HuH-7 (cell line): Measurements from ENCODE around the gene MSI1.

Experiments
- DNase-seq: peaks from one replicate; pipeline ENCODE4 v3.0.0; 2011; ENCODE audit warnings: low spot score

The MSI1 gene

DNA sequence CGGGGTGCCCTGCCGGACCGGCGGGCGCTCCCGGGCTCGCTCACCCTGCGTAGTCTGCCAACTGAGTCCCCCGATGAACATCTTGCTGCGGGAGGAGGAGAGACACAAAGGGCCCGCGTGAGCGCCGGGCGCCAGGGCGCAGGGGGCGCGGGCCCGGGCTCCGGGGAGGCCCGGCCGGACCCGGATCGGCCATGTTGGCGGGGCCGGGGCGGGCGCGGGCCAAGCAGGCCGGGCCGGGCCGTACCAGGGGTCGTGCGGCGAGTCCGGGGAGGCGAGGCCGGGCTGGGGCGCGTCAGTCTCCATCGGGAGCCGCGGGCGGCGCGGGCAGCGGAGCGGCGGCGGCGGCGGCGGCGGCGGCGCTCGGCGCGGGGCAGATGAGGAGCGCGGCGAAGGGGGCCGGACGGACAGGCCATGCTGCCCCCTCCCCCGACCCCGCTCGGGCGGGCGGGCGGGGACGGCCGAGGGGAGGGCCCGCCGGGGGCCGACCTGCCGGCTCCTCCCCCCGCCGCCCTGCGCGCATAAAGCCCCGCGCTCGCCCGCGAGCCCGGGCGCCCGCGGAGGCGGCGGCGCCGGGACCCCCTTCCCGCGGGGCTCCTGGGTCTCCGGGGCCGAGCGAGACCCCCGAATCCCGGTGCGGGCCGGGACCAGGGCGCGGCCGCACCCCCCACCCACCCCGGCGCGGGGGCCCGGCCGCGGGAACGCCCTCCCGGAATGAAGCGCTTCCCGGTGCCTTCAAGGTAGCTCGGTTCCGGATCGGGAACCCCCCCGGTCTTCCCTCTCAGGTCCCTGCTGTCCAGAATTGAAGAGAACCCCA, at the start of gene MSI1:
MSI1 (minus strand) TSS at position 376 of the 814 bp plus-strand sequence; CDS start at position 303, 73 bp downstream.
- DNase-seq = peak; percentile 51

DNA sequence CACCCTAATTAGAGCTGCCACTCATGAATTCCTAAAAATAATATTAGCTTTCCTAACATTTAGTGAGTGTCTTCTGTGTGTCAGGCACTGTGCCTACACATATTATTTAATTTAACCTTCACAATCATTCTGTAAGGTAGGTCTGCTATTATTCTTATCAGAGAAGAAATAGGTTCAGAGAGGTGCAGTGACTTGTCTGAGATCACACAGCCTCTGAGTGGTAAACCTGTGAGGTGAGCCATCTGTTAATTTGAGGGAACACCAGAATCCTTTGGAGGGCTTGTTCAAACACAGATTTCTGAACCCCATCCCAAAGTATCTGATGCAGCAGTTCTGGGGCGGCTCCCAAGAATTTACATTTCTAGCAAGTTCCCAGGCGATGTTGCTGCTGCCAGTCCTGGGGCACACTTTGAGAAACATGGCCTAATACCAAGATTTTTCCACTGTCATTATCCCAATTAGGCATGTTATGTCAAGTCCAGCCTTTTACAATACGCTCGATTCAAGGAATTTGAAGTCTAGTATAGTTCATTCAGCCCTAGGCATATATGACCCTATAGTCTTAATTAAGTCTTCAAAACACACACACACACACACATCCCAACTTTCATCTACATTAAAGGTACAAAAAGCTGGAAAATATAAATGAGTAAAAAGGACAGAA, 49.1 kb upstream of the MSI1 start:
- DNase-seq = no peak

- no peak for DNase-seq
Measured at GRCh38 chr12:120416490-120417216, 47.7 kb upstream of the MSI1 start.

DNA sequence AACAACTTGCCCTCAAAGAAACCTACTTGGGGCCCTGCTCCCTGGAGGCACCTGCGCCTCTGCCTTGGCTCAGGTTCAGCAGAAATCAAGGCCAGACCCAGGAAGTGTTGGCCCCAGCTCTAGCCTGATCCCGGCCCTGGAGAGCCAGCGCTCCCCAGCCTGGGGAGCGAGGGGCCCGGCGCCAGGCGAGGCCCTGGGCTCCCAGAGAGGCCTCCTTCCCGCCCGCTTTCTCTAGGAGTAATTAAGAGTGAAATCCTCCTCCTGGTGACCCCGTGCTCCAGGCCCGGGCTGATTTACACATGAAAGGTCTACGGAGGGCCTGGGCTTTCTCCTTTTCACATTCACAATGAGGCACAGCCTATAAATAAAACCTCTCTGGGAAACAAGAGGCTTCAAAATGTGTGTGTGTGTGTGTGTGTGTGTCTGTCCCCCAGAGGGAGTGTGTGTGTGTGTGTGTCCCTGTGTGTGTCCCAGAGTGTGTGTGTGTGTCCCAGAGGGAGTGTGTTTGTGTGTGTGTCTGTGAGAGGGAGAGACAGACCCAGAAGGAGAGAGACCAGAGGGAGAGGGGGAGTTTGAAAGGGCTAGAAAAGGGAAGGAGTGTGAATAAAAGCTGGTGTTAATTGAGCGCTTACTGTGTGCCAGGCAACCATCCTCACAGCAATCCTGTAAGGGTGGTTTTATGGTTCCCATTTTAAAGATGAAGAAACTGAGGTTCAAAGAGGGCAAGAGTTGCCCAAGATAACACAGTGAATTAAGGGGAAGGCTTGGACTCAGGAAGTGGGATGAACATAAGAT, 45.1 kb upstream of the MSI1 start:
- no peak for DNase-seq

DNA sequence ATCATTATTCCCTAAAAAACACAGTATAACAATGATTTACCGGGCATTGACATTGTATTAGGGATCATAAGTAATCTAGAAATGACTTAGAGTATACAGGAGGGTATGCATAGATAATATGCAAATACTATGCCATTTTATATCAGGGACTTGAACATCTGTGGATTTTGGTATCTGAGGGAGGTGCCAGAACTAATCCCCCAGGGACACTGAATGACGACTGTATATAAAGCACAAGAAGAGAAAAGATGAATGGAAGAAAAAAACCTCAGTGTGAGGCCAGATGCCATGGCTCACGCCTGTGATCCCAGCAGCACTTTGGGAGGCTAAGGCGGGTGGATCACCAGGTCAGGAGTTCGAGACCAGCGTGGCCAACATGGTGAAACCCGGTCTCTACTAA, 43.5 kb upstream of the MSI1 start:
- no peak for DNase-seq

- no peak for DNase-seq
Measured at GRCh38 chr12:120408771-120409170, 39.8 kb upstream of the MSI1 start.

DNA sequence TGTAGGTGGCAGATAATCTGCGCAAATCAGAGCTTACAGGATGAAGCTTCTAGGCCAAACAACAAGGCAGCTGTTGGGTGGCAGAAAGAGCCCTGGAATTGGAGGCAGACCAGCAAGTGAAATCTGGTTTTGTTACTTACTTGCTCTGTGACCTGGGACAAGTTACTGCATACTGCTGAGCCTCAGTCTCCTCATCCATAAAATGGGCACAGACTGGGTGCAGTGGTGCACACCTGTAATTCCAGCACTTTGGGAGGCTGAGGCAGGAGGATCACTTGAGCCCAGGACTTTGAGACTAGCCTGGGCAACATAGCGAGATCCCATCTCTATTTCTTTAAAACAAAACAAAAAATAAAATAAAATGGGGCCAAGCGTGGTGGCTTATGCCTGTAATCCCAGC, 37.6 kb upstream of the MSI1 start:
- no peak for DNase-seq

- no peak for DNase-seq
Measured at GRCh38 chr12:120406069-120406468, 37.1 kb upstream of the MSI1 start.

- DNase-seq = no peak
Measured at GRCh38 chr12:120404271-120404670, 35.3 kb upstream of the MSI1 start.

DNA sequence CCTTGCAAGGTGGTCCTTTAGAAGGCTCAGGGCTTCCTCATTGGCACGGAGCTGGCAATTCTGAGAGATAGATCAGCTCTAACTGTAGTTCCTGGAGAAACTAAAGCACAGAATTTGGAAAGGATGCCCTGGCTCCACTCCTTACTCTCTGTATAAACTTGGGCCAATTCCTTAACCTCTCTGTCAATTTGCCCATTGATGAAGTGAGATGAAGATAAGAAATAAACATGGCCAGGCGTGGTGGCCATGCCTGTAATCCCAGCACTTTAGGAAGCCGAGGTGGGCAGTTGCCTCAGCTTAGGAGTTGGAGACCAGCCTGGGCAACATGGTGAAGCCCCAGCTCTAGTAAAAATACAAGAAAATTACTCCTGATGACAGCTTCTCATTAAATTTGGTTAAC, 34.9 kb upstream of the MSI1 start:
- DNase-seq = no peak

DNA sequence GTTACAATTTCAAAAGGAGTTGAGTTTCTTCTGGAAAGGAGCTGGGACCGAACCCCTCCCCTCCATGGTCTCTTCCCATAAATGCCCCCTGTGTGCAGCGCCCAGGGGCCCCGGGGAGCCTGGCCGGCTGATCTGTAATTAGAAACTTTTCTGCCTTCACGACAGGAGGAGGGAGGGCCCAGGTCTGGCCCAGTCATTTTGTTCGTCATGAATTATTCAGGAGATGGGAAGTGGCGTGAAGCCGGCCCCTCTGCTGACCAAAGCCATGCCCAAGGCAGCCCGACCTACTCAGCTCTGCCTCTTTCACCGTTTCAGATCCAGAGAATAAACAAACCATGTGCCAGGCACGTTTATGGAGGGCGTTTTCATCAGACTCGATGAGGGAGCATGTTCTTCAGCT, 33.3 kb upstream of the MSI1 start:
- DNase-seq = no peak

DNA sequence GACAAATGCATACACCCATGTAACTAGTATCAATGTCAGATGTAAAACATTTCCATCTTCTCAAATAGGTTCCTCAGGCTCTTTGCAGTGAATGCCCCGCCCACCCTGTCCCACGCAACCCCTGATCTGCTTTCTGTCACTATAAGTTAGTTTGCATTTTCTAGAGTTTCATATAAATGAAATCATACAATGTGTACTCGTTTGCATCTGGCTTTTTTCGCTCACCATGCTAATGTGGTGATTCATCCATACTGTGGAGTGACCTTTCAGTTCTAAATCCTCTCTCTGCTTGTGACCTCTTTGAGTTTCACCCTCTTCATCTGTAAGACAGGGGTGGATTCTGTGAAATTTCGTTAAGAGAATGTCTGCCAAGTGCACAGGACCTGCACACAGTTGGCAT, 30.6 kb upstream of the MSI1 start:
- DNase-seq = no peak

DNA sequence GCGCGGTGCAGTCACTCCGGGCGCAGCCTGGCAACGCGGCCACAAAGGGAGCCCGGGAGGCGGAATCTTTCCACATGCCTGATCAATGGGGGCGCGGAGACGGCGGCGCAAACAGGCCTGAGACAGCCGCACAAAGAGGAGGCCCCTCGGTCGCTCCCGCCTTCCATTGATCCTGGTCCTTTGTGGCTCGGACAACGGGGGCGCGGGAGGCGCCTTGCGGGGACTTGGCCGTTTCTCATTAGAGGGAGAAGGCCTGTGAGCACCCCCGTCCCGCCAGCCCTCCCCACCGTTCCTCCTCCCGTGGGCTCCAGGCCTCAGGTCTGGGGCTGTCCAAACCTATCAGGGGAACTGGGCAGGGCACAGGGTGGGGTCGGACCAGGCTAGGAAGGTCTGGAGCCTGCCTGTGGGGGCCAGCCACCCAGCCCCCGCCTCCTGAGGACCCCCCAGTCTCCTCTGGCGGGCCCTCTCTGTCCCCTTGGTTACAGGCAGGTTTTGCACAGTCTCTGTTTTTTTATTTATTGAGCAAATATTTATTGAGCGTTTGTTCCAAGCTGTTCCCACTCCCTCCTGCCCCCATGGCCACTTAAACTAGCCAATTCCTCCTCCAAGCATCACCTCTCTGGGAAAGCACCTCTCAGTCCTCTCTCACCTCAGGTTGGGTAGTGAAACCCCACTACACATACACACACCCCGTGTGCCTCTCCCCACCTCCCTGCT, 29.0 kb upstream of the MSI1 start:
- DNase-seq = no peak

DNA sequence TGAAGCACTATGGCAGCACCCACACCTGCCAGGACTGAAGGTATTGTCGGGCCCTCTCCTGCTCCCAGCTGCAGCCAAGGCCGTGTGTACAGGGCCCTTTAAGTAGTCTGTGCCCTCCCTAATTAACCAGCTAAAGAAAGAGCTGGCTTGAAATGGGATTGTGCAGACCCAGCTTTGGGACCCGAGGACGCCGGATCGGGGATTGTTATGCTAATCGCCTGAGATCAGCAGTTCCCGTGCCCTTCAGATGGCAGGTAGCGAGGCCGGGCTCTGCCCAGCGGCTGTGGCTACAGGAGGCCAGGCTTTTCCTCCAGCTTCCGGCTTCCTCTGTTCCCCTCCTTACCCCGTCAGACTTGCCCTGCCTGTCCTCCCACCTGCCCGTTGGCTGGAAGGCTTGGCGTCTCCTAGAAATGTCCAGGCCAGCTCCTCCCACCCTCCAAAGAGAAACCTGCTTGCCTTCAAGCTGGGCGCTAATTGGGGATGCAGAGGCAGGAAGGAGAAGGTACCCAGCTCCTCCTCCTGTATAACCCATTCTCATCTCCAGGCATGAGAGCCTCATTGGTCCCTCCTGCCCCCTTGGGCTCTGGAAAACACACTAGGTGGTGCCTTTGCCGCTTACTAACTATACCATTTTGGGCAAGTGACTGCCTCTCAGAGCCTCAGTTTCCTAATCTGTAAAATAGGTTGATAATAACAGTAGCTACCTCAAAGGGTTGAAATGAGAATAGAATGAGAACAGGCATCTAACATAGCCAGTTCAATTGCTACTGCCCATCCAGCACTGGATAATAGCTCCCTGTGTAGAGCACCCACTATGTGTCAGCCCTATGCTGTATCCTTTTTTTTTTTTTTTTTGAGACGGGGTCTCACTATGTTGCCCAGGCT, 25.8 kb upstream of the MSI1 start:
- DNase-seq = no peak

DNA sequence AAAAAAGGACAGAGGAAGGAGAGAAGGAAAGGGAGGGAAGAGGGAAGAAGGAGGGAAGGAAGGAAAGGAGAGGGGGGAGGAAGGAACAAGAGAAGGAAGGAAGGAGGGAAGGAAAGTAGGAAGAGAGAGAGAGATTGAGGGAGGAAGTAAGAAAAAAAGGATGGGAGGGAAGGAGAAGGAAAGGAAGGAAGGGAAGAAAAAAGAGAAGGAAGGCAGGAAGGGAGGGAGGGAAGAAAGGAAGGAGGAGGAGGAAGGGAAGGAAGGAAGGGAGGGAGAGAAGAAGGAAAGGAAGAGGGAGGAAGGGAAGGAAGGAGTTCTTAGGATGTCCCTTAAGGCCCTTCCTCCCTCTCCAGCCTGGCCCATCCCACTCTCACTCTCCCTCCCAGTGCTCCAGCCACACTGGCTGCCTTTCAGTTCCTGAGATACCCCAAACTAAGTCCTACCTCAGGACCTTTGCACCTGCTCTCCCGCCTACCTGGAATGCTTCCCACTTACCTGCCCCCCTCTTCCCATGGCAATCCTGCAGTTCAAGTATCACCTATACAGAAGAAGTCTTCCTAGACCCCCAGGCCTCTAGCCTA, 21.7 kb upstream of the MSI1 start:
- no peak for DNase-seq

DNA sequence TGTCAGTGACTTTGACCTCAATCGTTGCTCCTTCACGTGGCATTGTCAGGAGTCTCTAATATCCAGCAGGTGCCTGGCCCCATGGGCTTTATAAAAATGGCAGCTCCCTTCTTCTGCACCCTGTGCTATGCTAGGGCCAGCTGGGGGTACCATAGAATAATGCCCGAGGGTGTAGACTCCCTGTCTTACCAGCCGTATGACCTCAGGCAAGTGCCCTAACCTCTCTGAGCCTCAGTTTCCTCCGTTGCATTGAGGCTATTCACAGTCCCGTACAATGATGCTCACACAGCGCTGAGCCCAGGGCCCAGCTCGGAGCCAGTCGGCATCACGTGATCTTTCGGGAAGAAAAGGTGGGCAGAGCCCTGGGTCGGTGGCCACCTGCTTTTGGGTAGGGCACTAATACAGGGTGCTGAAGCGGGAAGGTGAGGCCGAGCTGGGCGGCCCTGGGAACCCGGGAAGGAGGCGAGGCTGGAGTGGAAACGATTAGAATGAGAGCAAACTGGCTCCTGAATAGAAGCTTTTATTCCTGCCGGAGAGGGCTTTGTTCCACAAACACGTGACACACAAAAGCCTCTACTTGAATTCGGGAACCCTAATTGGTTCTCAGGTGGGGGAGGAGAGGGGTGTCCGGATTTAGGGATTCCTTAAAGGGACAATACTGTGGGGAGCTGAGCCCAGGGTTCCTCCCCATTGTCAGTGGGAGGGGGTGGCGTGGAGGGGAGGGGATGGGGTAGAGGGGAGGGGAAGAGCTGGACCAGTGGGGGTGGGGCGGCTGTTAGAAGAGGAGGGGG, 19.9 kb upstream of the MSI1 start:
- no peak for DNase-seq

- peak; percentile 40 for DNase-seq
Measured at GRCh38 chr12:120381752-120382419, 12.9 kb upstream of the MSI1 start.

GRCh38 chr12:120378036-120378435, 9.1 kb upstream of the MSI1 start:
- no peak for DNase-seq

- no peak for DNase-seq
Measured at GRCh38 chr12:120377611-120378010, 8.6 kb upstream of the MSI1 start.
